Peyer's patch (tissue), 4 donors: ENCODE results near the gene ERICH6. TPM values are rescaled to one million over a fixed set of nuclear protein-coding genes. Genes with fewer than 3 reads are reported as not detected.
A peak's percentile ranks its signal among the peaks of the same experiment; 100 is the strongest.

ENCODE experiments used
- DNase-seq, 3 donors: peaks; one replicate each; pipeline ENCODE4 v3.0.0-alpha.2; 2017 to 2019
- H3K27ac ChIP-seq, 4 donors: fragments of 200-600 bp; sonication (generic); one replicate each; pipeline ENCODE4 v1.5.1; 2016 to 2019
- H3K27me3 ChIP-seq, 2 donors: fragments of 200-600 bp; sonication (generic); one replicate each; pipeline ENCODE4 v1.5.1; 2019
- H3K36me3 ChIP-seq, 3 donors: fragments of 200-600 bp; sonication (generic); one replicate each; pipeline ENCODE4 v1.5.1; 2016 to 2019
- H3K4me1 ChIP-seq, 4 donors: fragments of 200-600 bp; sonication (generic); one replicate each; pipeline ENCODE4 v1.5.1; 2016 to 2019
- H3K4me3 ChIP-seq, 4 donors: fragments of 200-600 bp; sonication (generic); 1 replicate in 3 of 4; 2 replicates in 1 of 4; pipeline ENCODE4 v1.5.1; 2016 to 2019; ENCODE audit warnings: mild to moderate bottlenecking in 1 of 4
- H3K9me3 ChIP-seq, 4 donors: fragments of 200-600 bp; sonication (generic); one replicate each; pipeline ENCODE4 v1.5.1; 2016 to 2019; ENCODE audit warnings: mild to moderate bottlenecking in 1 of 4
- POLR2A ChIP-seq, 2 donors: fragments of 450-650 bp; IDR thresholded peaks; one replicate each; pipeline ENCODE4 v1.5.1; 2017; ENCODE audit warnings: antibody characterized with exemption in 2 of 2, mild to moderate bottlenecking in 2 of 2, moderate library complexity in 2 of 2
- total RNA-seq, 4 donors: library from RNA; depleted of rRNA; stranded (reverse); fragments of >200 nt; gene quantifications; one replicate each; pipeline ENCODE4 v1.1.0, GENCODE V29; 2016
- TF ChIP-seq, protein P1 (sequence below), 6 experiments: fragments of 450-650 bp in 4 of 6; fragments of 200-600 bp in 2 of 6; sonication (generic) in 1 of 6; IDR thresholded peaks; one replicate each; pipeline ENCODE4 v1.5.1; 2017 to 2019; ENCODE audit warnings: antibody characterized with exemption in 6 of 6, mild to moderate bottlenecking in 3 of 6, moderate library complexity in 1 of 6

Gene ERICH6
- total RNA-seq, 4 donors from 2014 or later = not detected

DNA sequence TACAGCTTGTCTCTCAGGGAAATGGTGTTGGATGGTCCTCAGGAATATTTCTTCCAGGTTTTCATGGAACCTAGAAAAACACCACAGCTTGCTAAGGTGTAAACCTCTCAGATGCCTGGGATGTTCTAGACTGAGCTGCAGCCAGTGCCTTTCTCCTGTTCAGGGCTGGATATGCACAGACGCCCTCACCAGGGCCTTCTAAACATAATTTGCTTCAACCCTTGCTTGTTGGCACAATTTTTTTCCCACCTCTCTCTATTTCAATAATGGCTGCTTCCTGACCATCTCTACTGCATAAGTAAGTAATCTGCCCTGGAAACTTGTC, 31.0 kb upstream of the ERICH6 start:
- Histone ChIP-seq H3K27ac (no peak overlapping the region), H3K36me3 (no peaks in the 10 kb centered on the region), H3K9me3 (no peaks in the 10 kb centered on the region), H3K4me1 (peaks cover 0 to 17% (median 5%) of the 10 kb centered on the region in 4 donors), H3K4me3 (no peak overlapping the region), H3K27me3 (no peaks in the 10 kb centered on the region)
- no peak for DNase-seq
- TF ChIP-seq, protein P1, sequence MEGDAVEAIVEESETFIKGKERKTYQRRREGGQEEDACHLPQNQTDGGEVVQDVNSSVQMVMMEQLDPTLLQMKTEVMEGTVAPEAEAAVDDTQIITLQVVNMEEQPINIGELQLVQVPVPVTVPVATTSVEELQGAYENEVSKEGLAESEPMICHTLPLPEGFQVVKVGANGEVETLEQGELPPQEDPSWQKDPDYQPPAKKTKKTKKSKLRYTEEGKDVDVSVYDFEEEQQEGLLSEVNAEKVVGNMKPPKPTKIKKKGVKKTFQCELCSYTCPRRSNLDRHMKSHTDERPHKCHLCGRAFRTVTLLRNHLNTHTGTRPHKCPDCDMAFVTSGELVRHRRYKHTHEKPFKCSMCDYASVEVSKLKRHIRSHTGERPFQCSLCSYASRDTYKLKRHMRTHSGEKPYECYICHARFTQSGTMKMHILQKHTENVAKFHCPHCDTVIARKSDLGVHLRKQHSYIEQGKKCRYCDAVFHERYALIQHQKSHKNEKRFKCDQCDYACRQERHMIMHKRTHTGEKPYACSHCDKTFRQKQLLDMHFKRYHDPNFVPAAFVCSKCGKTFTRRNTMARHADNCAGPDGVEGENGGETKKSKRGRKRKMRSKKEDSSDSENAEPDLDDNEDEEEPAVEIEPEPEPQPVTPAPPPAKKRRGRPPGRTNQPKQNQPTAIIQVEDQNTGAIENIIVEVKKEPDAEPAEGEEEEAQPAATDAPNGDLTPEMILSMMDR (IDR thresholded peaks at IDR 0.05) = no peak
- no peak for TF ChIP-seq POLR2A (IDR thresholded peaks at IDR 0.05)

DNA sequence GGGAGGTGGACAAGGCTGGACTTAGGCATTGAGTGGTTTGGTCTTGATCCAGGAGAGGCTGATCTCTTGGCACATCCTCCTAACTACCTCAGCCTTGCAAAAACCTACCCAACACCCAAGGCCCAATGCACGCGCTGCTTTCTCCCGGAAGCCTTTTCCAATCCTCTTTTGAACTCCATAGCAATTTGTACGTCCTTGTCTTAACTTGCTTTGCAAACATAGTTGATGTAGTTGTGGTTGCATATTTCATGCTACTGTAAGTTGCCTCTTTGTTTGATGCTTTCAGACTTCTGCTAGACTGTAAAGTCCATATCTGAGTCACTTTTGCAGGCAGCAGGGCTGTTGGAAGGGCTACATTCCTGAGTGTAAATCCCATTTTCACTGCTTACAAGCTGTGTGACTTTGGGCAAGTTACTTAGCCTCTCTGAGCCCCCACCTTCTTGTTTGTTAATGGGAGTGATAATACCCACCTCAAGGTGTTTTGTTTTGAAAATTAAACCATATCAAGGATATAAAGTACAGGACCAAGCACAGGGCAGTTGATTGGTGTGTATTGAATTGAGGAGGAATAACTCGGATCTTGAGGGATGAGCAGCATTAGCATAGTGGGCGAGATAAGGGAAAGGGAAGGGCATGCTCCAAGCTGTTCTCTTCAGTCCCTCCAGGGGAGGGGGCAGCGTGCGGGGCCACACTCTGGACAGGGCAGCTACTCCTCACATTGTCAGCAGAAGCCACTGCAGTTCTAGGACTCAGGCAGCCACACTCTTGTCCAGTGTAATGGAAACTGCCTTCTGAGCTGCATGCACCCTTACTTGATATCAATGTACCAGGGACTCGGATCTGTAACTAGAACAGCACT, 30.4 kb upstream of the ERICH6 start:
- H3K27ac ChIP-seq = no peak overlapping the region
- H3K4me3 ChIP-seq = no peak overlapping the region
- H3K36me3 ChIP-seq = no peaks in the 10 kb centered on the region
- H3K27me3 ChIP-seq = no peaks in the 10 kb centered on the region
- no peak for TF ChIP-seq POLR2A (IDR thresholded peaks at IDR 0.05)
- TF ChIP-seq, protein P1 (IDR thresholded peaks at IDR 0.05) = no peak
- H3K9me3 ChIP-seq = no peaks in the 10 kb centered on the region
- no peak for DNase-seq
- H3K4me1 ChIP-seq = peaks cover 0 to 17% (median 3%) of the 10 kb centered on the region in 4 donors

DNA sequence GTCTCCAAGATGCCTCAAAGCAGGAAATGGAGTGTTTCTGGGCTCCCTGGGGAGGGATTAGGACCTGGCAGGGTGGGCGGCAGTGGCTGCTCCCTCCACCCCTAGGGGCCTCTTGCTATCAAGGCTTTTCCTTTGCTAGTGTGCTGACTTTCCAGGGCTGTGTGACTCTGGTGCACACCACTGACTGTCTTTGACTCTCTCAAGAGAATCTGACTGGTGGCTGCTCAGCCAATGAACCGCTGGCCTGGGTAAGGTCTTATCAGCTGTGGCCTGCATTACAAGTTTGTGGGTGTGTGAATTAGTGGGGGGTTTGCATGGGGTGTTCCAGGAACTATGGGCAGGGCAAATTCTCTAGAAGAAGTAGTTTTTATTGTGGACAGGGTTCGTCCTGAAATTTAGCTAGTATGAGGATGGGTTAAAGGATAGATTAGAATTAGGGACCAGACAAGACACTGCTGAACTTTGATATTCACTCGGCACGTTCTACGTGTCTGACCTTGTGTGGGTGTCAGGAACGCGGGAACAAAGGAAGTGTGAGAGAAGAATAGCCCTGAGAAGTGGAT, 29.7 kb upstream of the ERICH6 start:
- Histone ChIP-seq H3K27me3 (no peaks in the 10 kb centered on the region), H3K4me3 (no peak overlapping the region), H3K4me1 (peaks cover 0 to 13% (median 3%) of the 10 kb centered on the region in 4 donors), H3K27ac (no peak overlapping the region), H3K36me3 (no peaks in the 10 kb centered on the region), H3K9me3 (no peaks in the 10 kb centered on the region)
- DNase-seq = no peak
- TF ChIP-seq, protein P1 (IDR thresholded peaks at IDR 0.05) = no peak
- no peak for TF ChIP-seq POLR2A (IDR thresholded peaks at IDR 0.05)

DNA sequence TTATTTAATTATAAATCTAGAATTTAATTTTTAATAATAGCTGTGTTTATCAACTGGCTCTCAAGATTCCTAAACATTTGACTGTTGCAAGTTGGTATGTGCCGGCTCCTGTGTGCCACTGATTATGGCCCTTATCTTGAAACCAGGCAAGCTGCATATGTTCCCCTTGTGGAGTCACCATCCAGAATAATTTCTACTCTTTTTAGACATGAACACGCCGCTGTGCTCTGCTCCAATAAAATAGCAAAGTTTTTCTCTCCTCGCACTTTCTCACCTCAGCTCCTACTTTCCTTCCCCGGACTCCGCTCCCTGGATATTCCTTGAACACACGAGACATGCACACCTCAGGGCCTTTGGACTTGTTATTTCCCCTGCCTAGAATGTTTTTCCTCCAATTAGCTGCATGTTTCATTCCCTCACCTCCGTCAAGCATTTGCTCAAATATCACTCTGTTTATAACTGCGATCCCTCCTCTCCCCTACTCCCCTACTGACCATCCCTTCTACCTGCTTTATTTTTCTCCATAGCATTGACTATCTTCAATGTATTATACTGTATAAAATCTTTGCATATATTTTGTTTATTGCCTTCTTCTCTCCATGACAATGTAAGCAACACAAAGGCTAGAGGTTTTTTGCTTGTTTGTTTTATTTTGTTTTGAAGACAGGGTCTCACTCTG, 26.1 kb upstream of the ERICH6 start:
- TF ChIP-seq, protein P1 (IDR thresholded peaks at IDR 0.05) = no peak
- TF ChIP-seq POLR2A (IDR thresholded peaks at IDR 0.05) = no peak
- no peak for DNase-seq
- no peak overlapping the region for H3K4me3 ChIP-seq
- no peaks in the 10 kb centered on the region for H3K9me3 ChIP-seq
- no peak overlapping the region for H3K27ac ChIP-seq
- no peaks in the 10 kb centered on the region for H3K27me3 ChIP-seq
- H3K36me3 ChIP-seq = no peaks in the 10 kb centered on the region
- no peaks in the 10 kb centered on the region for H3K4me1 ChIP-seq

DNA sequence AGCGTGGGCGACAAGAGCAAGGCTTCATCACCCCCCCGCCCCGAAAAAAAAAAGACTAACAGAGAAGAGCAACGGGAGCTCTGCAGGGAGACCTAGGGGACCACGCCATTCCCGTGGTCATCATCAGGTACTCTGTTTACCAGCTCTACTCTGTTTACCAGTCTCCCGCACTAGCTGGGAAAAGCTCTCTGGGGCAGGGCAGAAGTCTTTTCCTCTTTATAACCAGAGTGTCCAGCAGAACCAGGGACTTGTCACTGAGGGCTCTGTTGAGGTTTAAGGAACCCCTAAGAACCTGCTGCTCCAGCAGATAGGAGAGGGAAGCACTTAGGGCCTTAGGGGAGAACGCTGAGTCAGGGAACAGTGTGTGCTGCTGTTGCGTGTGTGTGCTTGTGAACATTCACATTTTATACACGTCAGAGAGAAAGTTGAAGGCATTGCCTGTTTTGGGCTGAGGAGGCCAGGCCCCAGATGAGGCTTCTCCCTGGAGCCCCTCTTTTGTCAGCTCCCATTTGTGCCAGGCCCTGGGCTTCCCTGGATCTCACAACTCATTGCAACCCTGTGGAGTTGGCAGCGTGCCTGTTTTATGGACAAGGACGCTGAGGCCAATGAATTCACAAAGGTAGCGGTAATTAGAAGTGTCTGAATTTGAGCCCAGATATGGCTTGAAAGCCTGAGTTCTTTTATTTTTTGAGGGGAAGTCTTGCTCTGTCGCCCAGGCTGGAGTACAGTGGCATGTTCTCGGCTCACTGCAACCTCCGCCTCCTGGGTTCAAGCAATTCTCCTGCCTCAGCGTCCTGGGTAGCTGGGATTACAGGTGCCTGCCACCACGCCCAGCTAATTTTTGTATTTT, 24.2 kb upstream of the ERICH6 start:
- peak overlapping the region in 1 of 4 donors; percentile 10 for H3K27ac ChIP-seq
- no peaks in the 10 kb centered on the region for H3K27me3 ChIP-seq
- H3K9me3 ChIP-seq = no peaks in the 10 kb centered on the region
- no peak overlapping the region for H3K4me3 ChIP-seq
- H3K4me1 ChIP-seq = no peaks in the 10 kb centered on the region
- no peaks in the 10 kb centered on the region for H3K36me3 ChIP-seq
- DNase-seq = peak in 1 of 3 donors; percentile 61
- TF ChIP-seq, protein P1 (IDR thresholded peaks at IDR 0.05) = no peak
- TF ChIP-seq POLR2A (IDR thresholded peaks at IDR 0.05) = peak in 1 of 2 donors; percentile 38
